GM21717 (cell line): ENCODE data around the gene STPG4.
"Not testable (repeated sequence)": the region's sequence is repeated elsewhere in the genome, so short reads cannot be mapped to it uniquely, and the experiment has no call there.

ENCODE experiments used
- ATAC-seq: cut with Tn5 transposase; IDR thresholded peaks from one replicate; pipeline ENCODE4 v1.9.1; 2021; ENCODE audit warnings: mild to moderate bottlenecking, moderate library complexity; ENCODE audit not compliant: unreplicated experiment

STPG4 gene, protein sequence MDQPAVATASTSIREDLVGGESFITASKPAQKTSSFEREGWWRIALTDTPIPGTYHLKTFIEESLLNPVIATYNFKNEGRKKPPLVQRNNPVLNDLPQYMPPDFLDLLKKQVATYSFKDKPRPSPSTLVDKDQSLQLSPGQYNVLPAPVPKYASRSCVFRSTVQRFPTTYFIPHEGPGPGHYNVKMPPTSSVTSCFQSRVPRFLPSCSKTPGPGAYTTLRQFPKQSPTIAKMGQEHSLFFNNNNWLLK

DNA sequence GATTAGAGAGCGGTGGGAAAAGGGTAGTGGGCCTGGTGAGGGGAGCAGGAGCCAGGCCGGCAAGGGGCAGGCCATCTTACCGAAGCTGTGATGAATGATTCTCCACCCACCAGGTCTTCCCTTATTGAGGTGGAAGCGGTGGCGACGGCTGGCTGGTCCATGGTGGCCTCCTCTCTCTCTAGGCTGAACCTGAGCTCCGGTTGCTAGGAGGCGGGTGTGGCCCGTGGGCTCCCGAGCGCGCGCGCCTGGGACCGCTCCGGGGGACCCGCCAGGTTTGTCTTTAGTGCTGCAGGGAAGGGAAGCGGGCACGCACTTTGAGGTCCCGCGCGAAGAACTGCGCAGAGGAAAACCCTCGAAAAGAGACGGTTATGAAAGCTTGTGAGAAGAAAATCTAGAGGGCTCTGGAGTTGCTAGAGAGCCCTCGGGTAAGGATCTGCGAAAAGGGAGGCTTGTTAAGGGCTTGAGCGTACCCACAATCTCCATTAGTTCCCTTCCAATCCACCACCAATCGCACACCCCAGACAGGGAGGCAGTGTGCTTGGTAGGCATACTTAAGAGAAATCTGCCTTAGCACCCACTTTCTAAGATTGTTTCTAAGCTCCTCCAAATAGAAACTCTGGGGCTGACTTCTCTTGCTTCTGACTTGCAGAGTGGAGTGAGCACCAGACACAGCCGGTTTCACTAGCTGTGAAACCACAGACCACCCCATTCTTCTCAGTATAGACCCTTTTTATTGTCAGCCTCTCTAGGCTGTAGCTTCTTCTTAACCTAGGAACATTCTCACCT is at the start of gene STPG4:
STPG4 (minus strand) TSS at position 218 of the 786 bp plus-strand sequence; CDS start at position 161, 57 bp downstream.
- ATAC-seq: no peak

DNA sequence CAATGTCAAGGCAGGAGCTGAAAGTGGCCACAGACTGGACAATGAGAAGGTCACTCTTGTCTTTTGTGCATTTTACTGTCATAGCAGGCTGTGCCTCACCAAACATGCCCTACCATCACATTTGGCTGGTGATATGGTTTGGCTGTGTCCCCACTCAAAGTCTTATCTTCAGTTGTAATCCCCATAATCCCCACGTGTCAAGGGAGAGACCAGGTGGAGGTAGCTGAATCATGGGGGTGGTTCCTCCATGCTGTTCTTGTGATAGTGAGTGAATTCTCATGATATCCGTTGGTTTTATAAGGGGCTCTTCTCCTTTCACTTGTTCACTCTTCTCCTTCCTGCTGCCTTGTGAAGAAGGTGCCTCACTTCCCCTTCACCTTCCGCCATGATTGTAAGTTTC is 49.6 kb upstream of the STPG4 start:
- ATAC-seq: no peak

DNA sequence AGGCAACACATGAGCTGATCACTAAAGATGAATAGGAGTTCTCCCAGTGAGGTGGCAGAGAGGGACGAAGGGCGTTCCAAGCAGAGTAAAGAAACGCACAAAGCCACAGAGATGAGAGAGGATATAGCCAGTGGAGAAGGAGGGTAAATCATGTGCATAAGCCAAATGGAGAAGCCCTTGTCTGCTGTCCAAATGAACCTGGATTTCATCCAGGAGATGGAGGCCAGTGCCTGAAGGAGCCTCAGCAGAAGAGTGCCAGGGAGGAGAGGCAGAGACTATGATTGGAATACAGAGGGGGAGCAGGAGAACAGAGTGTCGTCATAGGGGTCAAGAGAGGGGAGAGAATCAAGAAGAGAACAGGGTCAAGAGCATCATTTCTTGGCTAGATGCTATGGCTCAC is 48.9 kb upstream of the STPG4 start:
- no peak for ATAC-seq

- no peak for ATAC-seq
Observed at GRCh38 chr2:47201224-47201623, 46.1 kb upstream of the STPG4 start.

DNA sequence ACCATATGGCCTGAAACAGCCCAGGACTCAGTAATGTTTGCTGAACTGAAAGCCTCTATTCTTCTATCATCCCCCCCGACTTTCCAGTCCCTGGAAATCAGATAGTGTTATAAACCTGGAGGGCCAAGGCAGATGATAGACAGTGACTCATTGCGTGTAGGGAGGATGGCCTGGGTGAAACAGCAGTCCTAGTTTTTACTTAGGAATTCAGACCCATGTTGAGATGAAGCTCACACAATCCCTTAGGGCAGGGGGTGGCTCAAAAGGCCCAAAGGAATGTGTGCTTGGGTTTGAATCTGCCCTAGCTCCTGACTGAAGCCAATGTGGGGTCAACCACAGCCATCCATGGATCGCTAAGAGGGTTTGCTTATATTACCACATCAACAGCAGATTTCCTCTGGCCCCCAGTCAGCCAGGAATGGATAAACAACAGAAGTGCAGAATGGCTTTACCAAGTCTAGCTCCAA is 43.9 kb upstream of the STPG4 start:
- no peak for ATAC-seq

GRCh38 chr2:47196499-47196898 is 41.4 kb upstream of the STPG4 start:
- no peak for ATAC-seq

DNA sequence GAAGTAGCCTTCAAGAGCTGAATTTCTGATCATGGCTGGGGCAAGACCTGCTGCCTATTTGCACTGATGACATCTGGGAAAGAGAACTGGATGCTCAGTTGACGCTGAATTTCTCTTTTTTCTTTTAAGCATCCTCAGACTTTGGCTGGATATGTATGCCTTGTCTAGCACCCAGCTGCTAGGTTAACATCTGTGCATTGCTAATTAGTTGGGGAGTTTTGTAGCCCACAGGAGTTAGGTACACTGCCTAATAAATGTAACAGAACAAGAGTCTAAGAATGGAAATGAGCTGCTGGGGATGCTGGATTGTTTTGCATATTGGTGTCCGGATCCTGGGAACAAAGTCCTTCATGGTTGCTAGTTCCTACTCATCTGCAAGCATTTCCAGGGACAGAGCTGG is 40.9 kb upstream of the STPG4 start:
- ATAC-seq: no peak

DNA sequence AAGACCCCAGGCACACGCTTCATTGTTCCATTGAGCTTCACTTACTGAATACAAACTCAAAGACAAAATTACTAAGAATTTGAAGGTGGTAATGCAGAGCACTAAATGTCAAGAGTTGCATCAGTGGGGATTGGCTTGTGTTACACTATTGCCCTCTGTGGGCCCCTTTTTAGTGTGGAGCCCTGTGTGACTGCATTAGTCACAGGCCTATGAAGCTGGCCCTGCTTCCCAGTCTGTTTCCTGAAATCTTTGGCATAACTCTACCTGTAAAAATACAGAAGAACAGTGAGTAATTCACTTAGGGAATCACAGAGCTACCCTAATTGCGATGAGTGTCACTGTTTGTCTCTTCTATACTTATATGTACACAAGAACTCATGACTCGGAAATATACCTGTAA is 40.0 kb upstream of the STPG4 start:
- no peak for ATAC-seq

GRCh38 chr2:47194410-47194809 is 39.3 kb upstream of the STPG4 start:
- ATAC-seq: no peak

DNA sequence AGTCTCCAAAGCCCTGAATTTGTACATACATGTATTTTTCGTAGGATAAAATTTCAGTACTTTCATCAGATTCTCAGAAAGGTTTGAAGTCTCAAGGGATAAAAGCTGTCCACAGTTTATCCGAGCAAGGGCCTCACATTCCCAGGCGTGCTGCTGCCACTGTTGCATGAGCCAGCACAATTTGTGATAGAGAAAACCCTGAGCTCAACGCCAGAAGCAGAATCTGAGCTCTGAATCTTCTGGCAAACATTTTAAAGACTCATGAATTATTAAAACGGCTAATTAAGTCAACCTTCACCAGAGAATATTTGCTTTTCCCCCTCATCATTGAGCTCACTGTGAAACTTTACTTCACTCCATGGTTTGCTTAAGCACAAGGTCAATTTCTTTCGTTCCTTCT is 38.5 kb upstream of the STPG4 start:
- no peak for ATAC-seq

GRCh38 chr2:47190188-47190881 is 35.2 kb upstream of the STPG4 start:
- no peak for ATAC-seq

GRCh38 chr2:47189635-47190034 is 34.5 kb upstream of the STPG4 start:
- ATAC-seq: no peak

GRCh38 chr2:47187069-47187468 is 32.0 kb upstream of the STPG4 start:
- ATAC-seq: no peak

DNA sequence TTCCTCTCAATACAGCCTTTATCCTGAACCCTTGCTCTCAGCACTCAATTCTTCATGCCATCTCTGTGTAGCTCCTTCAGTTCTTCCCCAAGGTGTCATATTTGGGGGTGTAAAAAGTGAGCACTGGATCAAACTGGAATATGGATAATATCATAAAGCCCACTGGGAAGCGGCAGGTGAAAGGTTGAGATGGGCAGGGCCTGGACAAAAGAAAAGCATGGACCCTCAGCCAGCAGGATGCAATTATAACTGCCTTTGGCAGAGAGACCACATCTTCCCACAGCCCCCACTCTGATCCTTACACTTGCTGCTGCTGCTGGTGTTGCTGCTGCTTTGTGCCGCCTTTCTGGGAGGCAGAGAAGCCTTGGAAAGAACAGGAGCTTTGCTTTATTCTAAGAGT is 31.2 kb upstream of the STPG4 start:
- ATAC-seq: no peak

GRCh38 chr2:47185098-47185497 is 30.0 kb upstream of the STPG4 start:
- ATAC-seq: not testable (repeated sequence)

DNA sequence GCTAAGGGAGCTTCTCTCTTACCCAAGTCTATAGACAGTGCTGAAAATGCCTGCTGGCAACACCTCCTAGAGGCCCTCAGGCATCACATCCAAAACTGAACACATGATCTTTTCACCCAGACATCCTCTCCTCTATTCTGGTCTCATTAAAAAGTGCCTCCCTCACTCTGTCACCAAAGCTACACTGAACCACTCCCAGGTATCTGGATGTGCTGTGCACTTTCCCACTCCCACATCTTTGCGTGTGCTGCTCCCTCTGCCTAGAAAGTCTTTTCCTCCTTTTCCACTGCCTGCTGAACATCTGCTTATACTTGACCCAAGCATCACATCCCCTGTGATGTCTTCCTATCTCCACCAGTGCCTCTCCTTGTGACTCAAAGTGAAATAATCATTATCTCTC is 26.1 kb upstream of the STPG4 start:
- ATAC-seq: no peak

DNA sequence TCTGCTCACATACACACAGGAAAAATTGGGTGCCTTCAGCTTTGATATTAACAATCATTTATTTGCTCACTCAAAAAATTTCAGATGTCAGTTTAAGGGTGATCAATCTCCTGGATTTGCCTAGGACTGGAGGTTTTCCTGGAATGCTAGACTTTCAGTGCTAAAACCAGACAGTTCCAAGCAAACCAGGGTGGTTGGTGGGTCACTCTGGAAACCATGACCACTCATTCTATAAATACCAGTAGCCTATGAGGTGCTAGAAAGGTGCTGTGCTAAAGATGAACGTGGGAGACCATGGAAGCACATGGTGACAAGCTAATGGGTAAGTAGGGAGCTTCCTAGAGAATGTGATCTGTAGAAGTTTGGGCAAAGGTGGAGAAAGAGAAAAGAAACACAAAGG is 25.4 kb upstream of the STPG4 start:
- ATAC-seq: no peak

GRCh38 chr2:47179388-47179787 is 24.3 kb upstream of the STPG4 start:
- ATAC-seq: no peak

- ATAC-seq: no peak
Observed at GRCh38 chr2:47178341-47178740, 23.2 kb upstream of the STPG4 start.

- ATAC-seq: peak; percentile 2
Observed at GRCh38 chr2:47177043-47177565, 22.0 kb upstream of the STPG4 start.

GRCh38 chr2:47174733-47175361 is 19.7 kb upstream of the STPG4 start:
- no peak for ATAC-seq
